ENCODE measurements around the gene C1orf232.

GRCh38 chr1:26190373-26190987, 21.7 kb upstream of the C1orf232 start, which contains the start of gene CATSPER4:
- TF ChIP-seq CTCF (IDR thresholded peaks at IDR 0.05) (peak in 1 of 6 experiments; percentile 21), POLR2A (IDR thresholded peaks at IDR 0.05) (no peak)

Data from Peyer's patch (tissue), 4 donors.